A549 (cell line): ENCODE measurements around the gene CPPED1.

Source experiments
- CBX2 ChIP-seq: fragments of 200-600 bp; sonication (generic); IDR thresholded peaks from 2 replicates; pipeline ENCODE4 v1.6.1; 2016; ENCODE audit warnings: low read depth, mild to moderate bottlenecking, borderline replicate concordance
- CHD2 ChIP-seq: fragments of 150-350 bp; IDR thresholded peaks from 2 replicates; pipeline ENCODE4 v1.6.1; 2014; ENCODE audit warnings: low read length; ENCODE audit not compliant: partially characterized antibody
- KDM1A ChIP-seq: fragments of 200-600 bp; sonication (generic); IDR thresholded peaks from 2 replicates; pipeline ENCODE4 v1.6.1; 2016; ENCODE audit warnings: low read depth, mild to moderate bottlenecking
- MAFK ChIP-seq: fragments of 450-650 bp; IDR thresholded peaks from 2 replicates; pipeline ENCODE4 v1.6.1; 2014; ENCODE audit not compliant: partially characterized antibody
- MYC ChIP-seq: IDR thresholded peaks from 2 replicates; pipeline ENCODE4 v1.6.1; 2012; ENCODE audit warnings: mild to moderate bottlenecking, inconsistent platforms, low read length, improper control_type of control experiment, borderline replicate concordance
- POLR2A ChIP-seq: IDR thresholded peaks from 2 replicates; pipeline ENCODE4 v1.6.1; 2012; ENCODE audit warnings: mild to moderate bottlenecking, low read length
- RAD21 ChIP-seq, 2 experiments: fragments of >200 bp in 1 of 2; sonication (Bioruptor Twin) in 1 of 2; formaldehyde crosslinking in 1 of 2; IDR thresholded peaks in 1 of 2; conservative IDR thresholded peaks in 1 of 2; 2 replicates in 1 of 2; 3 replicates in 1 of 2; pipeline ENCODE4 v1.6.1; 2012 to 2018; ENCODE audit warnings: inconsistent platforms in 1 of 2
- SMC3 ChIP-seq: fragments of >200 bp; sonication (Bioruptor Twin); formaldehyde crosslinking; IDR thresholded peaks from 3 replicates; pipeline ENCODE4 v1.6.1; 2018; ENCODE audit warnings: inconsistent platforms
- SREBF2 ChIP-seq: fragments of 450-650 bp; IDR thresholded peaks from 2 replicates; pipeline ENCODE4 v1.6.1; 2014; ENCODE audit warnings: mild to moderate bottlenecking, moderate library complexity
- TP53 ChIP-seq: fragments of 250-450 bp; sonication (Bioruptor Pico); IDR thresholded peaks from 2 replicates; pipeline ENCODE4 v1.5.0; 2021; ENCODE audit warnings: mild to moderate bottlenecking, moderate library complexity
- ZC3H11A ChIP-seq: fragments of 450-650 bp; IDR thresholded peaks from 2 replicates; pipeline ENCODE4 v1.6.1; 2014; ENCODE audit warnings: antibody characterized with exemption, mild to moderate bottlenecking
- TF ChIP-seq, protein P1 (sequence below): fragments of >200 bp; sonication (Bioruptor Twin); formaldehyde crosslinking; IDR thresholded peaks from 3 replicates; pipeline ENCODE4 v1.5.1; 2016

DNA sequence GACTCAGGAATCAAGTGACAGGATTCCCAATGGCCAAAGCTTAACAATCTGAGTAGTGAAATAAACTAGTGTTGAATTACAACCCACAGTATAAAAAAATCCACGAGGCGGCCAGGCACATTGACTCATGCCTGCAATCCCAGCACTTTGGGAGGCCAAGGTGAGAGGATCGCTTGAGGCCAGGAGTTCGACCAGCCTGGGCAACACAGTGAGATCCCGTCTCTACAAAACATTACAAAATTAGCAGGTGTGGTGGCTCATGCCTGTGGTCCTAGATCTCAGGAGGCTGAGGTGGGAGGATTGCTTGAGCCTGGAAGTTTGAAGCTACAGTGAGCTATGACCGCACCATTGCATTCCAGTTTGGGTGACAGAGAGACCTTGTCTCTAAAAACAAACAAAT is 133.8 kb downstream of the CPPED1 start:
- TF ChIP-seq, protein P1, sequence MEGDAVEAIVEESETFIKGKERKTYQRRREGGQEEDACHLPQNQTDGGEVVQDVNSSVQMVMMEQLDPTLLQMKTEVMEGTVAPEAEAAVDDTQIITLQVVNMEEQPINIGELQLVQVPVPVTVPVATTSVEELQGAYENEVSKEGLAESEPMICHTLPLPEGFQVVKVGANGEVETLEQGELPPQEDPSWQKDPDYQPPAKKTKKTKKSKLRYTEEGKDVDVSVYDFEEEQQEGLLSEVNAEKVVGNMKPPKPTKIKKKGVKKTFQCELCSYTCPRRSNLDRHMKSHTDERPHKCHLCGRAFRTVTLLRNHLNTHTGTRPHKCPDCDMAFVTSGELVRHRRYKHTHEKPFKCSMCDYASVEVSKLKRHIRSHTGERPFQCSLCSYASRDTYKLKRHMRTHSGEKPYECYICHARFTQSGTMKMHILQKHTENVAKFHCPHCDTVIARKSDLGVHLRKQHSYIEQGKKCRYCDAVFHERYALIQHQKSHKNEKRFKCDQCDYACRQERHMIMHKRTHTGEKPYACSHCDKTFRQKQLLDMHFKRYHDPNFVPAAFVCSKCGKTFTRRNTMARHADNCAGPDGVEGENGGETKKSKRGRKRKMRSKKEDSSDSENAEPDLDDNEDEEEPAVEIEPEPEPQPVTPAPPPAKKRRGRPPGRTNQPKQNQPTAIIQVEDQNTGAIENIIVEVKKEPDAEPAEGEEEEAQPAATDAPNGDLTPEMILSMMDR = no peak
- TF ChIP-seq SMC3 (no peak), POLR2A (no peak), KDM1A (no peak), TP53 (CRISPR knock-in tag) (no peak), SREBF2 (no peak), RAD21 (conservative IDR thresholded peaks at IDR 0.05 in 1 of 2, IDR thresholded peaks at IDR 0.05 in 1 of 2) (no peak), MYC (no peak), CBX2 (no peak), CHD2 (no peak), MAFK (no peak), ZC3H11A (no peak)
